ENCODE data around the gene MPV17. TPM values are rescaled to one million over a fixed set of nuclear protein-coding genes. Genes with fewer than 3 reads are reported as not detected.
"Not testable (repeated sequence)": the region's sequence is repeated elsewhere in the genome, so short reads cannot be mapped to it uniquely, and the experiment has no call there.

MPV17 gene
- 69.3 TPM for total RNA-seq
- long read RNA-seq, transcript MPV17-218 (1 exons, 2,315 nt) = minor isoform, 14 of 100 reads
- long read RNA-seq, transcript MPV17-201 (7 exons, 998 nt) = minor isoform, 11 of 100 reads
- long read RNA-seq, transcript MPV17-203 (8 exons, 1,005 nt) = major isoform, 54 of 100 reads
- long read RNA-seq, partial matches to known transcripts = 4 of 100 reads
- long read RNA-seq, other reads (novel, unspliced or antisense) = 13 of 100 reads

GRCh38 chr2:27322766-27323595 is at the start of gene MPV17:
MPV17 (minus strand) TSS chr2:27323097; CDS start chr2:27322517, 580 bp downstream.
- intact Hi-C loops (cut with DNase I) = loop anchor here (1.0 to 2.0 kb wide), 2 partner anchors 34 to 47 kb away; partner anchors contain the start of genes EIF2B4, GTF3C2 and SNX17
- peak; percentile 97 for DNase-seq (ENCODE audit: low spot score)

- peak; percentile 77 for DNase-seq (ENCODE audit: low spot score)
- intact Hi-C loops (cut with DNase I) = loop anchor here (1.0 to 2.0 kb wide), 4 partner anchors 15 to 158 kb away; partner anchors contain the start of genes ATRAID, GTF3C2, MPV17 and NRBP1
These were observed 48.1 kb upstream of the MPV17 start for GRCh38 chr2:27370816-27371620.

- peak; percentile 100 for DNase-seq (ENCODE audit: low spot score)
- intact Hi-C loops (cut with DNase I) = loop anchor here (1.0 to 2.0 kb wide), 4 partner anchors 14 to 157 kb away; partner anchors contain the start of genes ATRAID, GTF3C2, MPV17 and NRBP1
These were observed 47.3 kb upstream of the MPV17 start, which contains the start of the genes EIF2B4 and SNX17 for GRCh38 chr2:27370026-27370815. EIF2B4 (minus strand) TSS chr2:27370338; CDS start chr2:27370314, 24 bp downstream. SNX17 (plus strand) TSS chr2:27370616; CDS start chr2:27370744, 128 bp downstream.

- peak; percentile 78 for DNase-seq (ENCODE audit: low spot score)
- intact Hi-C loops (cut with DNase I) = loop anchor here (1.0 to 2.0 kb wide), 4 partner anchors 13 to 157 kb away; partner anchors contain the start of genes ATRAID, GTF3C2, MPV17 and NRBP1
These were observed 46.7 kb upstream of the MPV17 start for GRCh38 chr2:27369471-27370025.

- DNase-seq (ENCODE audit: low spot score) = no peak
These were observed 41.0 kb upstream of the MPV17 start for GRCh38 chr2:27363933-27364332.

GRCh38 chr2:27362678-27363420 is 40.0 kb upstream of the MPV17 start:
- DNase-seq (ENCODE audit: low spot score) = no peak
- intact Hi-C loops (cut with DNase I) = no loop called here

More at GRCh38 chr2:27363933-27364332, 41.0 kb upstream of the MPV17 start:
- intact Hi-C loops (cut with DNase I) = no loop called here

GRCh38 chr2:27356382-27357181 is 33.7 kb upstream of the MPV17 start, which contains the start of gene GTF3C2:
GTF3C2 (minus strand) TSS chr2:27356764; CDS start chr2:27343554, 13,210 bp downstream.
- DNase-seq (ENCODE audit: low spot score) = peak; percentile 96
- intact Hi-C loops (cut with DNase I) = loop anchor here (1.0 to 2.0 kb wide), 2 partner anchors 14 to 34 kb away; partner anchors contain the start of genes EIF2B4, MPV17 and SNX17

- intact Hi-C loops (cut with DNase I) = loop anchor here (1.0 to 2.0 kb wide), 2 partner anchors 14 to 33 kb away; partner anchors contain the start of genes EIF2B4, MPV17 and SNX17
These were observed 33.1 kb upstream of the MPV17 start for GRCh38 chr2:27356056-27356381.

GRCh38 chr2:27354597-27354927 is 31.7 kb upstream of the MPV17 start:
- DNase-seq (ENCODE audit: low spot score) = no peak
- intact Hi-C loops (cut with DNase I) = no loop called here

More at GRCh38 chr2:27356056-27356381, 33.1 kb upstream of the MPV17 start:
- no peak for DNase-seq (ENCODE audit: low spot score)

- DNase-seq (ENCODE audit: low spot score) = no peak
These were observed 31.1 kb upstream of the MPV17 start for GRCh38 chr2:27353762-27354596.

GRCh38 chr2:27353386-27353761 is 30.5 kb upstream of the MPV17 start:
- DNase-seq (ENCODE audit: low spot score); intact Hi-C loops (cut with DNase I): not testable (repeated sequence)

More at GRCh38 chr2:27353762-27354596, 31.1 kb upstream of the MPV17 start:
- intact Hi-C loops (cut with DNase I) = no loop called here

GRCh38 chr2:27351802-27352598 is 29.1 kb upstream of the MPV17 start:
- intact Hi-C loops (cut with DNase I) = no loop called here
- no peak for DNase-seq (ENCODE audit: low spot score)

GRCh38 chr2:27350106-27350693 is 27.3 kb upstream of the MPV17 start:
- DNase-seq (ENCODE audit: low spot score) = no peak
- intact Hi-C loops (cut with DNase I) = no loop called here

- intact Hi-C loops (cut with DNase I) = no loop called here
- DNase-seq (ENCODE audit: low spot score) = no peak
These were observed 24.7 kb upstream of the MPV17 start for GRCh38 chr2:27347641-27348040.

- intact Hi-C loops (cut with DNase I) = no loop called here
- no peak for DNase-seq (ENCODE audit: low spot score)
These were observed 13.3 kb upstream of the MPV17 start for GRCh38 chr2:27336173-27336572.
